Cardiac muscle cell (in vitro differentiated cells and primary cell): Measurements from ENCODE around the gene PI16. TPM values are rescaled to one million over a fixed set of nuclear protein-coding genes. Genes with fewer than 3 reads are reported as not detected.
A peak's percentile ranks its signal among the peaks of the same experiment; 100 is the strongest.

Experiments
- DNase-seq, 2 donors: peaks; one replicate each; pipeline versions ENCODE4 v3.0.0 to v3.0.0-alpha.2; 2010 to 2017; ENCODE audit warnings: low read depth in 1 of 2, low spot score in 1 of 2
- H3K27ac ChIP-seq: fragments of 200-600 bp; sonication (generic); 2 replicates; pipeline ENCODE4 v1.5.1; 2016
- H3K27me3 ChIP-seq: fragments of 200-600 bp; sonication (generic); 2 replicates; pipeline ENCODE4 v1.6.0; 2016; ENCODE audit warnings: control low read depth
- H3K36me3 ChIP-seq: fragments of 200-600 bp; sonication (generic); 2 replicates; pipeline ENCODE4 v1.5.1; 2016; ENCODE audit warnings: control low read depth
- H3K4me1 ChIP-seq: fragments of 200-600 bp; sonication (generic); 2 replicates; pipeline ENCODE4 v1.8.1; 2017; ENCODE audit warnings: low read depth, mild to moderate bottlenecking, mixed run types
- H3K4me3 ChIP-seq: fragments of 200-600 bp; sonication (generic); 2 replicates; pipeline ENCODE4 v1.5.1; 2016; ENCODE audit warnings: mild to moderate bottlenecking
- H3K9me3 ChIP-seq: fragments of 200-600 bp; sonication (generic); 2 replicates; pipeline ENCODE4 v1.5.1; 2017; ENCODE audit warnings: low read depth, mild to moderate bottlenecking, control low read depth
- polyA plus RNA-seq: library from polyadenylated mRNA; unstranded; fragments of >200 nt; fragmentation: Nextera tagmentation; extraction: Ambion mirVana; gene quantifications from 2 replicates; pipeline ENCODE4 v1.2.1, GENCODE V29; 2016
- total RNA-seq: library from RNA; depleted of rRNA; stranded (reverse); fragments of >200 nt; gene quantifications from 2 replicates; pipeline ENCODE4 v1.2.3, GENCODE V29; 2016
- TF ChIP-seq, protein P1 (sequence below): IDR thresholded peaks from 2 replicates; pipeline ENCODE4 v1.5.1; 2012; ENCODE audit warnings: low read depth, mild to moderate bottlenecking, low read length

PI16 gene
- total and polyA plus RNA-seq, 2 experiments from 2014 or later, result 0.37 TPM; not detected in 1

DNA sequence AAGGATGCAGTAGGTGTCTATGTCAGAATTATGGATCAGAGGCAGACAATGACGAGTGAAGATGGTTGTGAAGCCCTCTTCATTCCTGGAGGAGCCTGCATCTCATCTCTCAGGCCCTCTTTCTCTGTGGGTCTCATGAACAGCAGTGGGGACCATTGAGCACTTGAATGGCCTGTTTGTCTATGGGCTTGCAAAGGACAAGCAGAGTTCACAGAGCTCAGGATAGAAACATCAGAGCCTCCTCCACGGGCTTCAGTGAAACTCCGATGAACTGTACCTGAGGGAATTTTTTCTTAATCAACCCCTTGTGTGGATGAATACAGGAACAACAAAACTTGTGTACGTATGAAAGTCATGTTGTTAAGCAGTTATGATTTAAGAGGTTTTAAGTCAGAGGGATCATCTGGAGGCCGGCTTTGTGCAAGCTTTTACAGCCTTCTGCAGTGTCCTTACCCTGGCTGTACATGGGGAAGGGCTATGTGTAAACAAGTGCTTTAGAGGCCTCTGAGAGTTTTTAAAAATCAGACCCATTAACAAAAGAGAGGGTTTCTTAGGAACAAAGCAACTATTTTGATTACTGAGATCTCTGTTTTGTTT, 29.7 kb upstream of the PI16 start:
- Histone ChIP-seq H3K9me3 (no peaks in the 10 kb centered on the region), H3K27ac (no peak overlapping the region), H3K4me3 (no peak overlapping the region), H3K4me1 (peaks cover 12% of the 10 kb centered on the region), H3K27me3 (no peaks in the 10 kb centered on the region), H3K36me3 (no peaks in the 10 kb centered on the region)
- no peak for DNase-seq
- TF ChIP-seq, protein P1, sequence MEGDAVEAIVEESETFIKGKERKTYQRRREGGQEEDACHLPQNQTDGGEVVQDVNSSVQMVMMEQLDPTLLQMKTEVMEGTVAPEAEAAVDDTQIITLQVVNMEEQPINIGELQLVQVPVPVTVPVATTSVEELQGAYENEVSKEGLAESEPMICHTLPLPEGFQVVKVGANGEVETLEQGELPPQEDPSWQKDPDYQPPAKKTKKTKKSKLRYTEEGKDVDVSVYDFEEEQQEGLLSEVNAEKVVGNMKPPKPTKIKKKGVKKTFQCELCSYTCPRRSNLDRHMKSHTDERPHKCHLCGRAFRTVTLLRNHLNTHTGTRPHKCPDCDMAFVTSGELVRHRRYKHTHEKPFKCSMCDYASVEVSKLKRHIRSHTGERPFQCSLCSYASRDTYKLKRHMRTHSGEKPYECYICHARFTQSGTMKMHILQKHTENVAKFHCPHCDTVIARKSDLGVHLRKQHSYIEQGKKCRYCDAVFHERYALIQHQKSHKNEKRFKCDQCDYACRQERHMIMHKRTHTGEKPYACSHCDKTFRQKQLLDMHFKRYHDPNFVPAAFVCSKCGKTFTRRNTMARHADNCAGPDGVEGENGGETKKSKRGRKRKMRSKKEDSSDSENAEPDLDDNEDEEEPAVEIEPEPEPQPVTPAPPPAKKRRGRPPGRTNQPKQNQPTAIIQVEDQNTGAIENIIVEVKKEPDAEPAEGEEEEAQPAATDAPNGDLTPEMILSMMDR, result no peak

DNA sequence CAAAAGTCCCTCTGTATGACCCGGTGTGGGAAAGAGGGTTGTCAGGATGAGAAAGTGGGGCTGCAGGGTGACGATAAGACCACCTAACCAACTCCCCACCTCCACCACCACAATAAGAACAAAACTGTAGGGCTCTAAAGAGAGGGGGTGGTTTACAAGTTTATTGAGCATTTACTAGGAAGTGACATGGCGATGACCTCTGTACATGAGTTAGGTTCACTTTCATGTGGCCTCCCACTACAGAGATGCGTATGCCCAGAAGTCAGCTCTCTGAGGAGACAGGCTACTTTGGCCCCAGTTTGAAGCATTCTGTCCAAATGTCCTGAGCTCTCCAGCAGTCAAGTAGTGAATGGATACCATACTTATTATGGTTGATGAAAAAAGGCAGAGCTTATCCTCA, 28.7 kb upstream of the PI16 start:
- H3K9me3 ChIP-seq, result no peaks in the 10 kb centered on the region
- H3K27ac ChIP-seq, result no peak overlapping the region
- peaks cover 12% of the 10 kb centered on the region for H3K4me1 ChIP-seq
- DNase-seq, result no peak
- TF ChIP-seq, protein P1, result no peak
- no peak overlapping the region for H3K4me3 ChIP-seq
- H3K36me3 ChIP-seq, result no peaks in the 10 kb centered on the region
- no peaks in the 10 kb centered on the region for H3K27me3 ChIP-seq

DNA sequence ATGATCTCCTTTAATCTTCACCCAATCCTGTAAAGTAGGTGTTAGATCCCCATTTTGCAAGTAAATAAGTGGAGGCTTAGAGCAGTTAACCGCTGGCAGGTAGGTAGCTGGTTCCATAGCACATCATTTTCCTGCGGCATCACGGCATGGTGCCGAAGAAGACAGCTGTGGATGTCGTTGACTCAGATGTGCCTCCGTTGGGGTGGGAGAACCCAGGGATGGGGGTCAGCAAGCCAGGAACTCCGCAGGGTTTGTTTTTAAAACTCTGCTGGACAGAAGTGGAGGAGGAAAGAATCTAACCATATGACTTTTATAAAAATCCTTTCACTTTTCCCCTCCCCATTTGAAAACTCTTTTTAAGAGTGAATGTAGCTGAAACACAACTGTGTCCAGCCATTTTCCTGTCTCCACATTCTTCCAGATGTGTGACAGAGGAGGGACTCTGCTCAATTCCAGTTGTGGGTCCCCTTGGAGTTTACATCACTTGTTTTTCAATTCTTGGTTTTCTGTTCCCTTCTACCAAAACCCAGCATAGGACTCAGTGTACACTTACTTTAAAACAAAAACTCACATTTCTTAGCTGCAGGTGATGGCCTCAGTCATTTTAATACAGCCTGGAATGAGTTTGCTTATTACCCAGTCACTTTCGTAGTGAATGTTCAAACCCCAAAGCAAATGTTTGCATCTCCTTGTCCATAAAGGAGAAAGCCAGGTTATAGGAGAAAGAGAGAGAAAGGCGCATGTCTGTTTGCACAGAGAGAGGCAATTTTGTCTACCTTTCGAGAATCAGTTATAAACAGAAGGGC, 27.6 kb upstream of the PI16 start:
- H3K27me3 ChIP-seq, result no peaks in the 10 kb centered on the region
- peaks cover 12% of the 10 kb centered on the region for H3K4me1 ChIP-seq
- no peak for DNase-seq
- TF ChIP-seq, protein P1, result no peak
- peak overlapping the region; percentile 27 for H3K27ac ChIP-seq
- no peaks in the 10 kb centered on the region for H3K36me3 ChIP-seq
- no peak overlapping the region for H3K4me3 ChIP-seq
- H3K9me3 ChIP-seq, result no peaks in the 10 kb centered on the region

DNA sequence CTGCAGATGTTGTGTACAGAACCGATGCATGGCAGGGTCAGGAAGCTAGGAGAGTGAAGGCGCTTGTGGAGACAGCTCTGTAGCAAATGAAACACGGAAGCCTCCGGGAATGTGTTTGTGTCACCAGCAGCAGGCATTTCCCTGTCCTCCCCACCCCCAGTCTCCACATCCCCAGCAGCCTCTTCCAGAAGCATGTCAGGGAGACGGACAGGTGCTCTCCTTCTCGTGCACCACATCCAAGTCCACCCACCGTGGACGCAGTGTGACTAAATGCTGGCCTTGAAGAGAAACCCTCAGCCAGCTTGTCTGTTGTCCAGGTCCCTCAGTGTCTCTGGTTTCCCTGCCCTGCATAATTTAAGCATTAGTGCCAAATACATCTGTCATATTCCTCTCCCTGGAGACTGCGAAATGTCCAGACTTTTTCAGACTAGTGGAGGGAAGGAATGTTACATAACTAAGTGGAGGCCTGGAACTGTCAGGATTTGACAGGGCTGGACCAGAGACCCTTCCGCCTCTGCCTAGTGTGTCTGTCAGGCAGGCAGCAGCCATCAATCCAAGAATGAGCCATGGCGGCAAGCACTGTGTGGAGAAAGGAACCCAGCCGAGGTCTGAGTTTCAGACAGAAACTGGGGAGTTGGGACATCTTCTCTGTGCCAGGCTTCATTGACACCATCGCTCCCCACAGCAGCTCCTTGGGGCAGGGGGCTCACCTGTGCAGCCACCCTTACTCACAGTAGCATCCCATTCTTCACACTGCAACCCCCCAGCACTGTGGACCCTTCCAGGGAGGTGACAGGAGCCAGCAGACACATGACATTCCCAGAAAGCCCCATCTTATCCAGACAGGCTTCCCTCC, 26.6 kb upstream of the PI16 start:
- H3K36me3 ChIP-seq, result no peaks in the 10 kb centered on the region
- no peaks in the 10 kb centered on the region for H3K27me3 ChIP-seq
- no peak overlapping the region for H3K4me3 ChIP-seq
- H3K27ac ChIP-seq, result peak overlapping the region; percentile 27
- H3K4me1 ChIP-seq, result peaks cover 12% of the 10 kb centered on the region
- TF ChIP-seq, protein P1, result no peak
- DNase-seq, result no peak
- H3K9me3 ChIP-seq, result no peaks in the 10 kb centered on the region

DNA sequence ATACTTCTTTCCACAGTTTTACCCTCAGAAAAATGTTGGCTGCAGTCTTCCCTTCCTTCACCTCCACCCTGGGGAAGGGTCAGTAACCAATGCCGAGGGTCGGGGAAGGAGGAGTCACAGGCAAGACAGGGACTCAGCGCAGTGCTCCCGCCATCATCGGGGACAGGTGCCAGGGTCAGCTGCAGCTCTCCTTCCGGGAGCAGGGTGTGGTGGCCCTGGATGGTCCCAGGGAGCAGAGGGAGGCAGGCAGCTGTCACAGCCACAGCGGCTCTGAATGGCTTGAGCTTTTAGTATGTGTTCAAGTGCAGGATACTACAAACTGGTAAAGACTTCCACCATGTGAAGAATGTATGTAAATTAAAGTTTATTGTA, 26.0 kb upstream of the PI16 start:
- H3K36me3 ChIP-seq, result no peaks in the 10 kb centered on the region
- TF ChIP-seq, protein P1, result no peak
- no peak overlapping the region for H3K4me3 ChIP-seq
- no peaks in the 10 kb centered on the region for H3K27me3 ChIP-seq
- H3K27ac ChIP-seq, result no peak overlapping the region
- H3K9me3 ChIP-seq, result no peaks in the 10 kb centered on the region
- peaks cover 12% of the 10 kb centered on the region for H3K4me1 ChIP-seq
- DNase-seq, result no peak
